Panc1 (cell line): ENCODE data around the gene CDC7. TPM values are rescaled to one million over a fixed set of nuclear protein-coding genes. Genes with fewer than 3 reads are reported as not detected.

Source experiments
- ATAC-seq: fragments of 200-7000 bp; cut with Tn5 transposase; 2 replicates; pipeline ENCODE4 v1.9.1; 2020; ENCODE audit warnings: mild to moderate bottlenecking, moderate library complexity
- BruUV-seq: library from RNA; stranded (reverse); fragments of 400-500 nt; replicated peaks from 2 replicates; lab custom pipeline; 2021; lab: Mats Ljungman, UMichigan
- CTCF ChIA-PET: fragments of 300-600 bp; sonication (Branson Sonifier 250); formaldehyde crosslinking; loops from one replicate; lab custom pipeline; 2022; ENCODE audit warnings: antibody characterized with exemption; lab: Charles Lee
- POLR2A ChIA-PET: fragments of 300-600 bp; sonication (Branson Sonifier 250); formaldehyde crosslinking; loops from one replicate; lab custom pipeline; 2022; ENCODE audit warnings: antibody characterized with exemption; lab: Charles Lee
- DNase-seq: peaks from one replicate; pipeline ENCODE4 v3.0.0-alpha.2; 2010; ENCODE audit warnings: low read depth, low spot score
- H3K27ac ChIP-seq: 2 replicates; pipeline ENCODE4 v1.5.1; 2011; ENCODE audit warnings: mild to moderate bottlenecking, low read length, inconsistent platforms
- H3K27me3 ChIP-seq: fragments of 200-500 bp; sonication (Bioruptor generic); 2 replicates; pipeline ENCODE4 v1.6.0; 2014; ENCODE audit warnings: low read length, inconsistent platforms; ENCODE audit not compliant: control insufficient read depth, insufficient read depth
- H3K36me3 ChIP-seq: fragments of 200-500 bp; sonication (Bioruptor generic); 2 replicates; pipeline ENCODE4 v1.5.1; 2014; ENCODE audit warnings: inconsistent platforms, mild to moderate bottlenecking, low read length, moderate library complexity; ENCODE audit not compliant: control insufficient read depth, insufficient read depth
- H3K4me1 ChIP-seq: 2 replicates; pipeline ENCODE4 v1.5.1; 2011; ENCODE audit warnings: inconsistent platforms, mild to moderate bottlenecking, low read length, moderate library complexity; ENCODE audit not compliant: control insufficient read depth, insufficient read depth
- H3K4me3 ChIP-seq, 2 experiments: 2 replicates each; pipeline ENCODE4 v1.5.1; 2011 to 2012; ENCODE audit warnings: low read depth in 2 of 2, low read length in 2 of 2, mild to moderate bottlenecking in 2 of 2, inconsistent platforms in 1 of 2, moderate library complexity in 1 of 2
- H3K9me3 ChIP-seq: fragments of 200-500 bp; sonication (Bioruptor generic); 2 replicates; pipeline ENCODE4 v1.5.1; 2014; ENCODE audit warnings: low read depth, mild to moderate bottlenecking, inconsistent platforms, low read length, moderate library complexity; ENCODE audit not compliant: control insufficient read depth, insufficient read depth
- CTCF ChIP-seq: fragments of 450-650 bp; IDR thresholded peaks from 2 replicates; pipeline ENCODE4 v1.5.1; 2017; ENCODE audit warnings: mild to moderate bottlenecking
- POLR2AphosphoS5 ChIP-seq: IDR thresholded peaks from 2 replicates; pipeline ENCODE4 v1.6.1; 2012; ENCODE audit warnings: mild to moderate bottlenecking, low read depth, low read length, moderate library complexity
- SIN3A ChIP-seq: IDR thresholded peaks from 2 replicates; pipeline ENCODE4 v1.6.1; 2012; ENCODE audit warnings: low read depth, mild to moderate bottlenecking, low read length, moderate library complexity, borderline replicate concordance; ENCODE audit not compliant: insufficient read depth
- TCF7L2 ChIP-seq: IDR thresholded peaks from 2 replicates; pipeline ENCODE4 v1.6.1; 2011; ENCODE audit warnings: mild to moderate bottlenecking, low read depth, low read length, inconsistent platforms
- in situ Hi-C: cut with HindIII; loops from 2 replicates; pipeline ENCODE4 v1.10.0; 2016; ENCODE audit warnings: low sequenced_read_pairs, low pct_unique_long_range_greater_than_20kb
- intact Hi-C: fragments of 100-400 bp; cut with micrococcal nuclease; formaldehyde crosslinking; loops from one replicate; pipeline ENCODE4 v1.10.0; 2022; ENCODE audit not compliant: unreplicated experiment
- total RNA-seq: library from RNA; stranded (reverse); gene quantifications from one replicate; pipeline ENCODE4 v1.2.1, GENCODE V29; 2021; ENCODE audit not compliant: unreplicated experiment
- TF ChIP-seq, protein P1 (sequence below), 2 experiments: IDR thresholded peaks; 2 replicates each; pipeline ENCODE4 v1.6.1; 2011 to 2012; ENCODE audit warnings: low read depth in 2 of 2, control low read depth in 1 of 2, low read length in 1 of 2, mild to moderate bottlenecking in 1 of 2, moderate library complexity in 1 of 2; ENCODE audit not compliant: insufficient read depth in 1 of 2

CDC7 gene
- total RNA-seq, 1 experiment from 2014 or later = 30.1 TPM

DNA sequence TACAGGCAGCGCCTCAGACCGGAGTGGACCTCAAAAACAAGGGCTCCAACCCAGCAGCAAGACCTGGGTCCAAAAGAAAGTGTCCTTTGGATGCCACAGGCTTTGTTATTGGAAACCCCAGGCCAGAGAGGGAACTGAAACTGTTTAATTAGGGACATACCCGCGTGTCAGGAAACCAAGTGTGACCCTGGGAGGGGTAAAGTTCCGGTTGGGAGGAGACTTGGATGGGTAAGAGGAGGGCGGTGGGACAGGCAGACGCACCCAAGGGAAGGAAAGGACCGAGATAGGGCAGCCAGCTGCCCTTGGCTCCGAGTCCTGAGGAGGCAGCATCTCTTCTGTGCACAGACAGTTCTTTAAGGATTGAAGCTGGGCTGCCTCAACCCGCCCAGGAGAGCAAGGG, 71.4 kb downstream of the CDC7 start:
- ChIA-PET POLR2A (no interaction called here), CTCF (no interaction called here)
- intact Hi-C loops = loop anchor here (10.0 kb wide), 1 partner anchor 57 kb away; no protein-coding TSS in a partner anchor
- Histone ChIP-seq H3K27me3 (no peaks in the 10 kb centered on the region), H3K9me3 (no peaks in the 10 kb centered on the region), H3K4me3 (no peak overlapping the region), H3K4me1 (peaks cover 6% of the 10 kb centered on the region; the same call in 1 of the 2 replicates), H3K27ac (no peak overlapping the region), H3K36me3 (no peaks in the 10 kb centered on the region)
- in situ Hi-C loops = no loop called here
- DNase-seq (no peak), ATAC-seq (no peak)
- no peak for TF ChIP-seq SIN3A
- no peak for TF ChIP-seq POLR2AphosphoS5
- TF ChIP-seq, protein P1, sequence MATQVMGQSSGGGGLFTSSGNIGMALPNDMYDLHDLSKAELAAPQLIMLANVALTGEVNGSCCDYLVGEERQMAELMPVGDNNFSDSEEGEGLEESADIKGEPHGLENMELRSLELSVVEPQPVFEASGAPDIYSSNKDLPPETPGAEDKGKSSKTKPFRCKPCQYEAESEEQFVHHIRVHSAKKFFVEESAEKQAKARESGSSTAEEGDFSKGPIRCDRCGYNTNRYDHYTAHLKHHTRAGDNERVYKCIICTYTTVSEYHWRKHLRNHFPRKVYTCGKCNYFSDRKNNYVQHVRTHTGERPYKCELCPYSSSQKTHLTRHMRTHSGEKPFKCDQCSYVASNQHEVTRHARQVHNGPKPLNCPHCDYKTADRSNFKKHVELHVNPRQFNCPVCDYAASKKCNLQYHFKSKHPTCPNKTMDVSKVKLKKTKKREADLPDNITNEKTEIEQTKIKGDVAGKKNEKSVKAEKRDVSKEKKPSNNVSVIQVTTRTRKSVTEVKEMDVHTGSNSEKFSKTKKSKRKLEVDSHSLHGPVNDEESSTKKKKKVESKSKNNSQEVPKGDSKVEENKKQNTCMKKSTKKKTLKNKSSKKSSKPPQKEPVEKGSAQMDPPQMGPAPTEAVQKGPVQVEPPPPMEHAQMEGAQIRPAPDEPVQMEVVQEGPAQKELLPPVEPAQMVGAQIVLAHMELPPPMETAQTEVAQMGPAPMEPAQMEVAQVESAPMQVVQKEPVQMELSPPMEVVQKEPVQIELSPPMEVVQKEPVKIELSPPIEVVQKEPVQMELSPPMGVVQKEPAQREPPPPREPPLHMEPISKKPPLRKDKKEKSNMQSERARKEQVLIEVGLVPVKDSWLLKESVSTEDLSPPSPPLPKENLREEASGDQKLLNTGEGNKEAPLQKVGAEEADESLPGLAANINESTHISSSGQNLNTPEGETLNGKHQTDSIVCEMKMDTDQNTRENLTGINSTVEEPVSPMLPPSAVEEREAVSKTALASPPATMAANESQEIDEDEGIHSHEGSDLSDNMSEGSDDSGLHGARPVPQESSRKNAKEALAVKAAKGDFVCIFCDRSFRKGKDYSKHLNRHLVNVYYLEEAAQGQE (IDR thresholded peaks at IDR 0.05; ENCODE audit: insufficient read depth in 1 of 2, low read depth in 2 of 2, low read length in 1 of 2) = no peak
- TF ChIP-seq TCF7L2 = no peak
- no peak for TF ChIP-seq CTCF
- no TSS peak for BruUV-seq

Other genes with a start within 250 kb of the CDC7 start
- gene HFM1, start 96.0 kb upstream of the CDC7 start, total RNA-seq = 0.39 TPM